Activated T-helper 9 cell treated with anti-CD3 and anti-CD28 coated beads, Interleukin-2, amount 50 U/mL, for 16 hours (primary cell): Measurements from ENCODE around the gene ADGRE1.
A peak's percentile ranks its signal among the peaks of the same experiment; 100 is the strongest.

Experiments used
- DNase-seq: peaks from one replicate; pipeline ENCODE4 v3.0.0-alpha.2; 2020; ENCODE audit warnings: low read depth

The ADGRE1 gene

GRCh38 chr19:6876748-6877147, 10.6 kb upstream of the ADGRE1 start:
- DNase-seq = no peak

DNA sequence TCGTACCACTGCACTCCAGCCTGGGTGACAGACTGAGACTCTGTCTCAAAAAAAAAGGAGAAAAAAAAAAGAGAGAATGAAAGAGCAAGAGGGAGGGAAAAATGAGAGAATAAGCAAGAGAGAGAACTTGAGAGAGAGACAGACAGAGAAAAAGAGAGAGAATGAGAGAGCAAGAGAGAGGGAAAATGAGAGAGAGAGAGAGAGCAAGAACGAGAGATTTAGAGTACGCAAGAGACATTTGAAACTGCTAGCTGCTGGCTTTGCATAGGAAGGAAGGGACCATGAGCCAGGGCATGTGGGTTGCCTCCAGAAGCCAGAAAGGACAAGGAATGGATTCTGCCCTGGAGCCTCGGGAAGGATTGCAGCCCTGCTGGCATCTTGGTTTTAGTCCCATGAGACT, 9.6 kb upstream of the ADGRE1 start:
- DNase-seq = no peak

- no peak for DNase-seq
Observed at GRCh38 chr19:6886277-6886897, 992 bp upstream of the ADGRE1 start.

GRCh38 chr19:6888967-6889366, 1.6 kb downstream of the ADGRE1 start:
- no peak for DNase-seq

DNA sequence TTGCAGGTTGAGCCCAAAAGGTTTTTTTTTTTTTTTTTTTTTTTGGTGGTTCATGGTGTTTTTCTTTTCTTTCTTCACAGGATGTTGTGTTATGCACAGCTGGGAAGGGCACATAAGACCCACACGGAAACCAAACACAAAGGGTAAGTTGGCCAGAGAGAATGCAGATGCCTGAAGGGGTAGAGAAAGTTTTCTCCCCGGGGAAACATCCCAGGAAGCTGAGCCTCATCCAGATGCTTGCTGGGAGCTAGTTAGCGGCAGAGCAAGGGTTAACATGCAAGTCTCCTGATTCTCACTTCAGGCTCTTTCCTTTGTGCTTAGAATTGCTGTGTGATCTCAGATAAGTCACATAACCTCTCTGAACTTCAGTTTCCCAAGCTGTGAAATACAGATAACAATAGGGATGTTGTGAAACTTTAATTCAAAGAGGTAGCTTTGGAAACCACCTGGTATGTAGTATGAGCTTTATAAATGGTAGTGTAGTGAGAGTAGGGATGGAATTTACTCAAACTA, 3.1 kb downstream of the ADGRE1 start:
- DNase-seq = no peak

DNA sequence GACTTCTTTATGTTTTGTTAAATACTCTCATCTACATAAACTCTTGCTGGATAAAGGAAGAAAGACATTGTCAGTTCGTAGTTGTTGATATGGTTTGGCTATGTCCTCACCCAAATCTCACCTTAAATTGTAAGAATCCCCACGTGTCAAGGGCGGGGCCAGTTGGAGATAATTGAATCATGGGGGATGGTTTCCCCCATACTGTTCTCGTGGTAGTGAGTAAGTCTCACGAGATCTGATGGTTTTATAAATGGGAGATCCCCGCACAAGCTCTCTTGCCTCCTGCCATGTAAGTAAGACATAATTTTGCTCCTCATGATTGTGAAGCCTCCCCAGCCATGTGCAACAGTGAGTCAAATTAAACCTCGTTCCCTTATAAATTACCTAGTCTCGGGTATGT, 3.6 kb downstream of the ADGRE1 start:
- peak; percentile 11 for DNase-seq

DNA sequence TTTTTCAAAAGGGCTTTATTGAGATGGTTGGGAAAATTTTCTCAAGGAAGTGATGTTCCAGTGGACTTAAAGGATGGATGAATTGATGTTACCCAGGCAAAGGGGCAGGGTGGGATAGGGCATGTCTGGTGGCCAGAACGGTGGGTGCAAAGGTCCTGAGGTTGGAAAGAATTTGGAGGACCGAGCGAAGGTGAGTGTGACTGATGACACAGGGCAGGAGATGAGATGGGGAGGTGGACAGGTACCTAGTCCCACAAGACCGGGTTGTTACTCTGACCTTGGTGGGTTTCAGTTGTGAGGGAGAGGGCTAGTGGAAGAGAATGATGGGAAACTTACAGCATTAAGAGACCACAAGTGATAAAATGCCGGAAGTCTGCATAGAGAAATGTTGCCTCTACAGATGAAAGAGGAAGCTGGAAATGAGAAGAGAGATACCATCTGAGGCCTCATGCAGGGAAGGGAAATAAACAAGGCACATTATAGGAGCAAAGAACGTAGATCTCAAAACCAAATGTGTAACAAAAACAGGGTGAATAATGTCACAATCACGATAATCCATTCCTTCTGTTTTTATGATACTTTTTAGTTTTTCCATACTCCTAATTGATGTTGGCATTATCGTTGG, 4.5 kb downstream of the ADGRE1 start:
- DNase-seq = no peak

DNA sequence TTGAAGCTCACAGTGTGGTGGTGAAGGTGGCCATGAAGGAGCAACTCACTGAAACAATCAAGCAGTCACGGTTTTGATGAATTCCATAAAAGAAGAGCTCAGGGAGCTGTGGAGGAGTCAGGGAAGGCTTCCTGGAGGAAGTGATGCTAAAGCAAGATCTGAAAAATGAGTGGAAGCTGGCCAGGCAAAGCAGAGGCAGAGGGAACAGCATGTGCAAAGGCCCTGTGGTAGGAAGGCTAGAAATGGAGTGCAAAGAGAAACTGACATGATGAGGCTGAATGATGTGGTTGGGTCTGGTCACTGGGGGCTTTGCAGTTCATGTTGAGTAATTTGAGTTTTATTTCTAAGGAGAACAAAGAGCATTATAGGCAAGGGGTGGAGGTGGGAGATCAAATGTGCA, 6.9 kb downstream of the ADGRE1 start:
- DNase-seq = no peak

DNA sequence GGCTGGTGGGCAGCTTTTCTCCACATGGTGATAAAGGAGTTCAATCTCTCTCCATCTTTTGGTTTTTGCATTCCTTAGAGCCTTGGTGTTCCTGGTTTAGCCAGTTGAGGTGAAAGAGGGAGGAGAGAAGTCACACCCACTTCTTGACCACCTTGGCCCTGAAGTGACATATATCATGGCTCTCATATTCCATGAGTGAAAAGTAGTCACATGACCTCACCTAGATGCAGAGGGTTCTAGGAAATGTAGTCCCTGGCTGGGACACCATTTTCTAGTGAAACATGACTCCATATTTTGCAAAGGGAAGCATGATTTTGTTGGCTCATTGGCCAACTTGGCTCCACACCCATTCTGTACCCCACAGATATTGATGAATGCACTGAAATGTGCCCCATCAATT, 16.1 kb downstream of the ADGRE1 start:
- DNase-seq = no peak

DNA sequence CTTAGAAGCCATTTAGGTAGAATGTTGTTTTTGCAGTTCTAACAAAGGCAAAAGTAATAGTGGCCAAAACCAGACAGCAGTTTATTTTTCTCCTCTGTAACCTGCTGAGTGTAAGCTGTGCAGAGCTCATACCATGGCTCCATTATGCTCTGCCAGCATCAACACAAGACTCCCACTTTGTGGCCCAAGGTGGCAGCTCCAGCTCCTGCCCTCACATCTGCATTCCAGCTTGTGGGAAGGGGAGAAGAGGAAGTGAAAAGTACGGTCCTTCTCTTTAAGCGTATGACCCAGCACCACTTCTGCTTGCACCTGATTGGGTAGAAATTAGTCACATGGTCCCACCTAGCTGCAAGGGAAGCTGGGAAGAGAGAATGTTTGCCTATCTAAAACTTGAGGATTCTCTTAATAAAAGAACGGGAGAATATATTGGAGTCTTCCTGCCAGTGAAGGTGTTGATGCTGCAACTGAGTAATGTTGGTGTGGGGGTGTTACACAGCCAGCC, 19.2 kb downstream of the ADGRE1 start:
- DNase-seq = no peak

GRCh38 chr19:6911523-6911922, 24.1 kb downstream of the ADGRE1 start:
- no peak for DNase-seq

DNA sequence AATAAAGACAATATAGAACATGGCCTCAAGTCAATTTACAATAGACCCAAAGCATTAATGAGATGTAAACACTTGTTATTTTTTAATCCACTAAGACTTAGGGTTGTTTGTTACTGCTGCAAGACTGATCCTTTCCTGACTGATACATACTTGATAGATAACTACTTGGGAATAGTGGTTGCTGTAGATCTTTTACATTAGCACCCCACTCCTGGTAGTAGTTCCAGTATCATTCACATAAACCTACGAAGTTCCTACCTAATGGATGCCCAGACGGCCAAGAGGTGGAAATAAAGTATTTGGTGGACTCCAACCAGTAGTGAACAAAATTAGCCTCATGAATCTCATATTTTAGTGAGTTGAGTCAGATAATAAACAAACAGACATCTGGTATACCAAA, 26.9 kb downstream of the ADGRE1 start:
- no peak for DNase-seq

DNA sequence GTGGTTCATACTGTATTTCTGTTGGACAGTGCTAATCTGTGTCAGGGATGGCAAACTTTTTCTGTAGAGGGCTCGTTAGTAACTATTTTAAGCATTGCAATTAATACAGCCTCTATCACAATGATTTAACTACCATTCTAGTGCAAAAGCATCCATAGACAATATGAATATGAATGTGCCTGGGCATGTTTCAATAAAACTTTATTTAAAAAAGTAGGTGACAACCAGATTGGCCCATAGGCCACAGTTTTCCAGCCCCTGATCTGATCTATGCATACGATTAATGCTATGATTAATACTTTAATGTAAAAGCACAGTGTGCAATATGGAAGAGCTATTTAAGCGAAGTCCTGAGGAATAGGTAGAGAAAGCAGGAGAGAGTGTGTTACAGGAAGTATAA, 29.6 kb downstream of the ADGRE1 start:
- DNase-seq = no peak

DNA sequence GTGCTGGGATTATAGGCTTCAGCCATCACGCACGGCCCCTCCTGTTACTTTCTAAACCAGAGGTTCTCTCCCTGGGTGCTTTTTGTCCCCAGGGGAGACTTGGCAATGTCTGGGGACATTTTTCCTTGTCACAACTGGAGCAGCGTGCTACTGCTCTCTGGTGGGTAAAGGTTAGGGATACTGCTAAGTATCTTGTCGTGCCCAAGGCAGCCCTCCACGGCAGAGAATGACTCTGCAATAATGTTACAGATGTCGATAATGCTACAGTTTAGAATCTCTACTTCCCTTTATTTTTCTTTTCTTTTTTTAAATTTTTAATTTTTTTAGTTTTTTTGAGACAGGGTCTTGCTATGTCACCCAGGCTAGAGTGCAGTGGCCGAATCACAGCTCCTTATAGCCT, 38.0 kb downstream of the ADGRE1 start:
- no peak for DNase-seq

DNA sequence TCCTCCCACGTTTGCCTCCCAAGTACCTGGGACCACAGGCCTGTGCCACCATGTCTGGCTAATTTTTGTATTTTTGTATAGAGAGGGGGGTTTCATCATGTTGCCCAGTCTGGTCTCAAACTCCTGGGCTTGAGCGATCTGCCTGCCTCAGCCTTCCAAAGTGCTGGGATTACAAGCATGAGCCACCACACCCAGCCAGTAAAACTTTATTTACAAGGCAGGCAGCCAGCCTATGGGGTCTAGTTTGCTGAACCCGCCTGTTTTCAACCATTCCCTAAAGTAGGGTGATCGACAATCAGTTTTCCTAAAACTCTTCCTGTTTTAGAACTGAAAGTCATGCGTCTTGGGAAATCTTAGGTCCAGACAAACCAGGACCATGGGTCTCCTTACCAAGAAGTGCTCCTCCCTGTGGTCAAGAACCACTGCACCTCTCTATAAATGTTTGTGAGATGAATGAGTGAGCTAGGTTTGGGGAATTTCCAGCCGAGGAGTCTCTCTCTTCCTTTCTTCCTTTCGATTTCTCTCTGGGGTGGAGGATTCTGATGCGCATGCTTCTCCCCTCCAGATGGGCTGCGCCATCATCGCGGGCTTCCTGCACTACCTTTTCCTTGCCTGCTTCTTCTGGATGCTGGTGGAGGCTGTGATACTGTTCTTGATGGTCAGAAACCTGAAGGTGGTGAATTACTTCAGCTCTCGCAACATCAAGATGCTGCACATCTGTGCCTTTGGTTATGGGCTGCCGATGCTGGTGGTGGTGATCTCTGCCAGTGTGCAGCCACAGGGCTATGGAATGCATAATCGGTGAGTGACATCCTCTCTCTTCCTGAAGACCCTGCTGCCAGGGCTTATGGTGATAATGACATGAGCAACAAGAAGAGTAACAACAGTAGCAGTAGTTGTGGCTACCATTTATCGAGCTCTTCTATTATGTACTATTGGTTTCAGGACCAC, 38.7 kb downstream of the ADGRE1 start:
- DNase-seq = peak; percentile 4

GRCh38 chr19:6930190-6930589, 42.8 kb downstream of the ADGRE1 start:
- DNase-seq = no peak

- DNase-seq = no peak
Observed at GRCh38 chr19:6935069-6935468, 47.7 kb downstream of the ADGRE1 start.

DNA sequence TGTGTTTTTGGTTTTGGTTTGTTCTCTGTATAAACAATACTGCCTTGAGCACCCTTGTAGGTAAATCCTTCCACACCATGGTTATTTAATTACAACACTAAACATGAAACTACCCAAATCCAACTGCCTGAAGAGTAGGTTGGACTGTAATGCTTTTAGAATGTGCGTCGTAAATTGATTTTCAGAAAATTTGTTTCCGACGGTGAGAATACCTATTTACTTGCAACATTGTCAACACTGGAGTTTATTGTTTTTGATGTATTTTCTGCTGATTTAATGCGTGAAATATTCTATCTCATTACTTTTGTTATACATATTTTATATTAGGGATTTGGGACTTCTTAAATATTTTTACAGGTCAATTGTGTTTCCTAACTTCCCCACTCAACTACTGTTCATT, 48.2 kb downstream of the ADGRE1 start:
- DNase-seq = no peak

GRCh38 chr19:6945733-6946132, 58.4 kb downstream of the ADGRE1 start:
- no peak for DNase-seq

- peak; percentile 13 for DNase-seq
Observed at GRCh38 chr19:6947745-6948144, 60.4 kb downstream of the ADGRE1 start.

DNA sequence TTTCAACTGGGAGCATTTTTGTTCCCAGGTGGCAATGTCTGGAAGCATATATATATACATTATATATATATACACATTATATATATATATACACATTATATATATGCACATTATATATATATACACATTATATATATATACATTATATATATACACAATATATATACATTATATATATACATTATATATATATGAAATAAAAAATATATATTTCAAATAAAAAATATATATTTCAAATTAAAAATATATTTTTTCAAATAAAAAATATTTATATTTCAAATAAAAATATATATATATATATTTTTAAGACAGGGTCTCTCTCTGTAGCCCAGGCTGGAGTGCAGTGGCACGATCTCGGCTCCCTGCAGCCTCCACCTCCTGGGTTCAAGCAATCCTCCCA, 61.5 kb downstream of the ADGRE1 start:
- no peak for DNase-seq

DNA sequence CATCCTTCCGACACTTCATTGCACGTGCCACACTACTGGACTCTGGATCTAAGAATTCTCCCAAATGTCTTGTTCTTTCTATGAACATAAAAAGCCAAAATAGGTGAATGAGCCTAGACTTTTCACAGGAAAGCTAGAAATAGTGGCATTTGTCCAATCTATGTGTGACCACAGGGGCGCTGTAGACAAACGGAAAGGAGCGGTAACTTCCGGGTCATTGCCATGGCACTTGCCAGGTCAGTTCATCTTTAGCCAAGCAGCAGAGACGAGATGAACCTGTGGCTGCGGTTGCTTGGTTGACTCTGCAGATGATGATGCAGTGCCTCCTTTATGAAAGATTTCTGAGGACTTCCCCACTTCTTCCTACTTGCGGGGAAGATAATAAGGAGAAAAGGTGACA, 65.6 kb downstream of the ADGRE1 start:
- no peak for DNase-seq

GRCh38 chr19:6955082-6955481, 67.7 kb downstream of the ADGRE1 start:
- no peak for DNase-seq
